GM23338 (cell line): ENCODE data around the gene PPP1R15B. TPM values are rescaled to one million over a fixed set of nuclear protein-coding genes. Genes with fewer than 3 reads are reported as not detected.
A peak's percentile ranks its signal among the peaks of the same experiment; 100 is the strongest.

Source experiments
- ATAC-seq: fragments of 200-7000 bp; cut with Tn5 transposase; 3 replicates; pipeline ENCODE4 v1.9.1; 2020
- DNase-seq: peaks from one replicate; pipeline ENCODE4 v3.0.0-alpha.2; 2015; ENCODE audit warnings: low spot score
- H2AFZ ChIP-seq: fragments of 200-600 bp; sonication (generic); 2 replicates; pipeline ENCODE4 v1.8.0; 2016; ENCODE audit warnings: antibody characterized with exemption, mild to moderate bottlenecking, moderate library complexity
- H3F3A ChIP-seq: fragments of 200-600 bp; sonication (generic); replicated peaks from 2 replicates; pipeline ENCODE4 v1.8.0; 2017; ENCODE audit warnings: antibody characterized with exemption, mixed run types, low read depth
- H3K27ac ChIP-seq: fragments of 200-600 bp; sonication (generic); 2 replicates; pipeline ENCODE4 v1.6.1; 2016; ENCODE audit warnings: low read depth
- H3K27me3 ChIP-seq: fragments of 200-600 bp; sonication (generic); 2 replicates; pipeline ENCODE4 v1.8.0; 2016; ENCODE audit warnings: mild to moderate bottlenecking, mixed run types, moderate library complexity; ENCODE audit not compliant: insufficient read depth
- H3K36me3 ChIP-seq: fragments of 200-600 bp; sonication (generic); 2 replicates; pipeline ENCODE4 v1.8.0; 2016; ENCODE audit warnings: mild to moderate bottlenecking; ENCODE audit not compliant: insufficient read depth
- H3K4me1 ChIP-seq: fragments of 200-600 bp; sonication (generic); 2 replicates; pipeline ENCODE4 v1.8.0; 2016; ENCODE audit warnings: mild to moderate bottlenecking, moderate library complexity; ENCODE audit not compliant: insufficient read depth
- H3K4me2 ChIP-seq: fragments of 200-600 bp; sonication (generic); 2 replicates; pipeline ENCODE4 v1.7.1; 2017; ENCODE audit warnings: mixed run types
- H3K4me3 ChIP-seq: fragments of 200-600 bp; sonication (generic); 2 replicates; pipeline ENCODE4 v1.6.1; 2016; ENCODE audit warnings: mixed run types
- H3K79me2 ChIP-seq: fragments of 200-600 bp; sonication (generic); replicated peaks from 2 replicates; pipeline ENCODE4 v1.8.0; 2017; ENCODE audit warnings: mild to moderate bottlenecking; ENCODE audit not compliant: insufficient read depth
- H3K9me2 ChIP-seq: fragments of 200-600 bp; sonication (generic); 2 replicates; pipeline ENCODE4 v1.8.0; 2017; ENCODE audit not compliant: insufficient read depth
- H4K20me1 ChIP-seq: fragments of 200-600 bp; sonication (generic); replicated peaks from 2 replicates; pipeline ENCODE4 v1.8.0; 2017; ENCODE audit warnings: mild to moderate bottlenecking; ENCODE audit not compliant: insufficient read depth
- H3K27ac Mint-ChIP-seq: 2 replicates; pipeline ENCODE4 v1.8.0; 2020; ENCODE audit warnings: inconsistent platforms, mild to moderate bottlenecking, moderate library complexity, mixed read lengths
- H3K27me3 Mint-ChIP-seq: 3 replicates; pipeline ENCODE4 v1.8.0; 2022; ENCODE audit warnings: low read depth, mild to moderate bottlenecking, moderate library complexity, mixed read lengths, inconsistent platforms; ENCODE audit not compliant: insufficient read depth, poor library complexity
- H3K36me3 Mint-ChIP-seq: 3 replicates; pipeline ENCODE4 v1.8.0; 2021; ENCODE audit warnings: low read depth, mild to moderate bottlenecking, inconsistent platforms, moderate library complexity, mixed read lengths
- H3K4me1 Mint-ChIP-seq: 3 replicates; pipeline ENCODE4 v1.8.0; 2020; ENCODE audit warnings: mild to moderate bottlenecking, inconsistent platforms, mixed read lengths
- H3K4me3 Mint-ChIP-seq: 3 replicates; pipeline ENCODE4 v1.8.0; 2021; ENCODE audit warnings: moderate library complexity, mild to moderate bottlenecking, inconsistent platforms, mixed read lengths
- H3K9me3 Mint-ChIP-seq: 3 replicates; pipeline ENCODE4 v1.8.0; 2020; ENCODE audit warnings: moderate library complexity, mild to moderate bottlenecking, inconsistent platforms, mixed read lengths
- CREB1 ChIP-seq: fragments of 250-450 bp; sonication (Bioruptor Pico); IDR thresholded peaks from 2 replicates; pipeline ENCODE4 v1.5.0; 2020; ENCODE audit warnings: low read depth, mild to moderate bottlenecking, moderate library complexity
- CTCF ChIP-seq, 2 experiments: fragments of 200-600 bp in 1 of 2; sonication (generic) in 1 of 2; conservative IDR thresholded peaks; 2 replicates each; pipeline versions ENCODE4 v1.5.1 to v1.6.1; 2016 to 2017; ENCODE audit warnings: antibody characterized with exemption in 2 of 2, low read depth in 2 of 2, mild to moderate bottlenecking in 2 of 2, moderate library complexity in 1 of 2
- EZH2phosphoT487 ChIP-seq: fragments of 200-600 bp; sonication (generic); IDR thresholded peaks from one replicate; pipeline ENCODE4 v1.8.1; 2018; ENCODE audit warnings: antibody characterized with exemption; ENCODE audit not compliant: unreplicated experiment
- NANOG ChIP-seq: IDR thresholded peaks from 2 replicates; pipeline ENCODE4 v1.6.1; 2016; ENCODE audit warnings: antibody characterized with exemption, borderline replicate concordance
- POLR2AphosphoS5 ChIP-seq: IDR thresholded peaks from 2 replicates; pipeline ENCODE4 v1.6.1; 2016; ENCODE audit warnings: antibody characterized with exemption, low read depth
- STAT1 ChIP-seq: IDR thresholded peaks from one replicate; pipeline ENCODE4 v1.6.1; 2016; ENCODE audit warnings: antibody characterized with exemption; ENCODE audit not compliant: unreplicated experiment
- ZNF114 ChIP-seq: fragments of 250-450 bp; sonication (Bioruptor Pico); IDR thresholded peaks from 2 replicates; pipeline ENCODE4 v1.5.0; 2020; ENCODE audit warnings: mild to moderate bottlenecking, moderate library complexity
- ZNF331 ChIP-seq: fragments of 250-450 bp; sonication (Bioruptor Pico); IDR thresholded peaks from 2 replicates; pipeline ENCODE4 v1.5.0; 2020; ENCODE audit warnings: low read depth, mild to moderate bottlenecking, moderate library complexity
- polyA plus RNA-seq: library from polyadenylated mRNA; unstranded; fragments of >200 nt; fragmentation: Nextera tagmentation; extraction: Ambion mirVana; gene quantifications from 2 replicates; pipeline ENCODE4 v1.2.1, GENCODE V29; 2016
- total RNA-seq: library from RNA; depleted of rRNA; stranded (reverse); fragments of >200 nt; shearing (Covaris generic); gene quantifications from 2 replicates; pipeline ENCODE4 v1.2.3, GENCODE V29; 2014
- TF ChIP-seq, protein P1 (sequence below): fragments of 250-450 bp; sonication (Bioruptor Pico); IDR thresholded peaks from 2 replicates; pipeline ENCODE4 v1.5.0; 2020; ENCODE audit warnings: mild to moderate bottlenecking, moderate library complexity

PPP1R15B gene
- total and polyA plus RNA-seq, 2 experiments from 2014 or later, result 17.3 to 64.3 TPM

- Mint-ChIP-seq H3K27me3 (peaks cover 8% of the 10 kb centered on the region), H3K9me3 (no peaks in the 10 kb centered on the region), H3K36me3 (peaks cover 27% of the 10 kb centered on the region; the same call in 2 of the 3 replicates), H3K4me1 (no peaks in the 10 kb centered on the region; the same call in 2 of the 3 replicates), H3K27ac (no peak overlapping the region), H3K4me3 (no peak overlapping the region)
- DNase-seq, result peak; percentile 97
- Histone ChIP-seq H3K9me2 (no peaks in the 10 kb centered on the region), H3F3A (0 out of 2 replicates have a peak, but pooled peaks cover 6% of the 10 kb centered on the region), H3K27me3 (no peaks in the 10 kb centered on the region), H2AFZ (no peak overlapping the region), H3K4me1 (no peaks in the 10 kb centered on the region), H3K27ac (no peak overlapping the region), H3K36me3 (peaks cover 1% of the 10 kb centered on the region; the same call in 1 of the 2 replicates), H4K20me1 (peaks cover 5% of the 10 kb centered on the region), H3K4me3 (no peak overlapping the region), H3K4me2 (no peak overlapping the region), H3K79me2 (peaks cover 2% of the 10 kb centered on the region; the same call in 1 of the 2 replicates)
- peak; percentile 100 for ATAC-seq
- TF ChIP-seq EZH2phosphoT487, result no peak
- TF ChIP-seq CTCF (conservative IDR thresholded peaks at IDR 0.05; ENCODE audit: low read depth in 2 of 2), result peak; percentile 91 to 95
Measured at GRCh38 chr1:204398197-204399125, 13.2 kb downstream of the PPP1R15B start.

DNA sequence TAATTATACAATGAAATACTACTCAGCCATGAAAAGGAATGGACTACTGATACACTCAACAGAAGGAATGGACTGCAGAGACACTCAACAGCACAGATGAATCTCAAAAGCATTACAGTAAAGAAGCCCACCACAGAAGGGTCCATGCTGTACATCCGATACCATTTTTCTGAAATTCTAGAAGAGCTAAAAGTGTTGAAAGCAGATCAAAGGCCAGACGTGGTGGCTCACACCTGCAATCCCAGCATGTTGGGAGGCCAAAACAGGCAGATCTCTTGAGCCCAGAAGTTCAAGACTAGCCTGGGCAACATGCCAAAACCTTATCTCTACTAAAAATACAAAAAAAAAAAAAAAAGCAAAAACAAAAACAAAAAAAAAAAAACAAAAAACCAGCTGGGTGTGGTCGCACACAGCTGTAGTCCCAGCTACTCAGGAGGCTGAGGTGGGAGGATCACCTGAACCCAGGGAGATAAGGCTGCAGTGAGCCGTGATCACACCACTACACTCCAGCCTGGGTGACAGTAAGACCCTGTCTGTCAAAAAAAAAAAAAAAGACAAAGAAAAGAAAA is 15.5 kb downstream of the PPP1R15B start:
- Histone ChIP-seq H3K4me3 (no peak overlapping the region), H3K79me2 (no peaks in the 10 kb centered on the region), H3K4me1 (no peaks in the 10 kb centered on the region), H3K4me2 (no peak overlapping the region), H2AFZ (no peak overlapping the region), H3F3A (0 out of 2 replicates have a peak, but pooled peaks cover 6% of the 10 kb centered on the region), H3K27me3 (no peaks in the 10 kb centered on the region), H3K36me3 (no peaks in the 10 kb centered on the region), H3K9me2 (no peaks in the 10 kb centered on the region), H3K27ac (no peak overlapping the region), H4K20me1 (peaks cover 3% of the 10 kb centered on the region; the same call in 1 of the 2 replicates)
- ATAC-seq (no peak), DNase-seq (no peak)
- peaks cover 8% of the 10 kb centered on the region for H3K27me3 Mint-ChIP-seq
- H3K4me3 Mint-ChIP-seq, result no peak overlapping the region
- peaks cover 21% of the 10 kb centered on the region; the same call in 2 of the 3 replicates for H3K36me3 Mint-ChIP-seq
- no peak overlapping the region for H3K27ac Mint-ChIP-seq
- no peaks in the 10 kb centered on the region for H3K9me3 Mint-ChIP-seq
- H3K4me1 Mint-ChIP-seq, result no peaks in the 10 kb centered on the region; the same call in 2 of the 3 replicates
- no peak for TF ChIP-seq ZNF114
- TF ChIP-seq EZH2phosphoT487, result no peak
- no peak for TF ChIP-seq CREB1 (CRISPR knock-in tag)
- no peak for TF ChIP-seq ZNF331
- no peak for TF ChIP-seq CTCF (conservative IDR thresholded peaks at IDR 0.05; ENCODE audit: low read depth in 2 of 2)
- TF ChIP-seq, protein P1, sequence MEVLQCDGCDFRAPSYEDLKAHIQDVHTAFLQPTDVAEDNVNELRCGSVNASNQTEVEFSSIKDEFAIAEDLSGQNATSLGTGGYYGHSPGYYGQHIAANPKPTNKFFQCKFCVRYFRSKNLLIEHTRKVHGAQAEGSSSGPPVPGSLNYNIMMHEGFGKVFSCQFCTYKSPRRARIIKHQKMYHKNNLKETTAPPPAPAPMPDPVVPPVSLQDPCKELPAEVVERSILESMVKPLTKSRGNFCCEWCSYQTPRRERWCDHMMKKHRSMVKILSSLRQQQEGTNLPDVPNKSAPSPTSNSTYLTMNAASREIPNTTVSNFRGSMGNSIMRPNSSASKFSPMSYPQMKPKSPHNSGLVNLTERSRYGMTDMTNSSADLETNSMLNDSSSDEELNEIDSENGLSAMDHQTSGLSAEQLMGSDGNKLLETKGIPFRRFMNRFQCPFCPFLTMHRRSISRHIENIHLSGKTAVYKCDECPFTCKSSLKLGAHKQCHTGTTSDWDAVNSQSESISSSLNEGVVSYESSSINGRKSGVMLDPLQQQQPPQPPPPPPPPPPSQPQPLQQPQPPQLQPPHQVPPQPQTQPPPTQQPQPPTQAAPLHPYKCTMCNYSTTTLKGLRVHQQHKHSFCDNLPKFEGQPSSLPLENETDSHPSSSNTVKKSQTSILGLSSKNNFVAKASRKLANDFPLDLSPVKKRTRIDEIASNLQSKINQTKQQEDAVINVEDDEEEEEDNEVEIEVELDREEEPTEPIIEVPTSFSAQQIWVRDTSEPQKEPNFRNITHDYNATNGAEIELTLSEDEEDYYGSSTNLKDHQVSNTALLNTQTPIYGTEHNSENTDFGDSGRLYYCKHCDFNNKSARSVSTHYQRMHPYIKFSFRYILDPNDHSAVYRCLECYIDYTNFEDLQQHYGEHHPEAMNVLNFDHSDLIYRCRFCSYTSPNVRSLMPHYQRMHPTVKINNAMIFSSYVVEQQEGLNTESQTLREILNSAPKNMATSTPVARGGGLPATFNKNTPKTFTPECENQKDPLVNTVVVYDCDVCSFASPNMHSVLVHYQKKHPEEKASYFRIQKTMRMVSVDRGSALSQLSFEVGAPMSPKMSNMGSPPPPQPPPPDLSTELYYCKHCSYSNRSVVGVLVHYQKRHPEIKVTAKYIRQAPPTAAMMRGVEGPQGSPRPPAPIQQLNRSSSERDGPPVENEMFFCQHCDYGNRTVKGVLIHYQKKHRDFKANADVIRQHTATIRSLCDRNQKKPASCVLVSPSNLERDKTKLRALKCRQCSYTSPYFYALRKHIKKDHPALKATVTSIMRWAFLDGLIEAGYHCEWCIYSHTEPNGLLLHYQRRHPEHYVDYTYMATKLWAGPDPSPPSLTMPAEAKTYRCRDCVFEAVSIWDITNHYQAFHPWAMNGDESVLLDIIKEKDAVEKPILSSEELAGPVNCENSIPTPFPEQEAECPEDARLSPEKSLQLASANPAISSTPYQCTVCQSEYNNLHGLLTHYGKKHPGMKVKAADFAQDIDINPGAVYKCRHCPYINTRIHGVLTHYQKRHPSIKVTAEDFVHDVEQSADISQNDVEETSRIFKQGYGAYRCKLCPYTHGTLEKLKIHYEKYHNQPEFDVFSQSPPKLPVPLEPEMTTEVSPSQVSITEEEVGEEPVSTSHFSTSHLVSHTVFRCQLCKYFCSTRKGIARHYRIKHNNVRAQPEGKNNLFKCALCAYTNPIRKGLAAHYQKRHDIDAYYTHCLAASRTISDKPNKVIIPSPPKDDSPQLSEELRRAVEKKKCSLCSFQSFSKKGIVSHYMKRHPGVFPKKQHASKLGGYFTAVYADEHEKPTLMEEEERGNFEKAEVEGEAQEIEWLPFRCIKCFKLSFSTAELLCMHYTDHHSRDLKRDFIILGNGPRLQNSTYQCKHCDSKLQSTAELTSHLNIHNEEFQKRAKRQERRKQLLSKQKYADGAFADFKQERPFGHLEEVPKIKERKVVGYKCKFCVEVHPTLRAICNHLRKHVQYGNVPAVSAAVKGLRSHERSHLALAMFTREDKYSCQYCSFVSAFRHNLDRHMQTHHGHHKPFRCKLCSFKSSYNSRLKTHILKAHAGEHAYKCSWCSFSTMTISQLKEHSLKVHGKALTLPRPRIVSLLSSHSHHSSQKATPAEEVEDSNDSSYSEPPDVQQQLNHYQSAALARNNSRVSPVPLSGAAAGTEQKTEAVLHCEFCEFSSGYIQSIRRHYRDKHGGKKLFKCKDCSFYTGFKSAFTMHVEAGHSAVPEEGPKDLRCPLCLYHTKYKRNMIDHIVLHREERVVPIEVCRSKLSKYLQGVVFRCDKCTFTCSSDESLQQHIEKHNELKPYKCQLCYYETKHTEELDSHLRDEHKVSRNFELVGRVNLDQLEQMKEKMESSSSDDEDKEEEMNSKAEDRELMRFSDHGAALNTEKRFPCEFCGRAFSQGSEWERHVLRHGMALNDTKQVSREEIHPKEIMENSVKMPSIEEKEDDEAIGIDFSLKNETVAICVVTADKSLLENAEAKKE (CRISPR knock-in tag), result no peak
- no peak for TF ChIP-seq STAT1
- TF ChIP-seq POLR2AphosphoS5, result no peak
- no peak for TF ChIP-seq NANOG
